ENCODE measurements around the gene BANF2. TPM values are rescaled to one million over a fixed set of nuclear protein-coding genes. Genes with fewer than 3 reads are reported as not detected.

Gene BANF2
- total and polyA plus RNA-seq, 2 of the 13 experiments (the other 11 are each of a cell fraction or from before 2014, with no cell fraction given), result 0.35 TPM; not detected in 1

- TF ChIP-seq SPEN (CRISPR knock-in tag; IDR thresholded peaks at IDR 0.05; ENCODE audit: low read depth) (peak; percentile 23; the same call in 1 of the 2 replicates), MTF1 (CRISPR knock-in tag; IDR thresholded peaks at IDR 0.05) (no peak), GMEB1 (CRISPR knock-in tag; IDR thresholded peaks at IDR 0.05; ENCODE audit: borderline replicate concordance) (no peak), ZNF790 (CRISPR knock-in tag; IDR thresholded peaks at IDR 0.05; ENCODE audit: borderline replicate concordance) (no peak), CBX1 (IDR thresholded peaks at IDR 0.05; ENCODE audit: low read depth) (no peak), PHB2 (IDR thresholded peaks at IDR 0.05; ENCODE audit: partially characterized antibody) (no peak), WIZ (CRISPR knock-in tag; IDR thresholded peaks at IDR 0.05) (no peak), NRL (CRISPR knock-in tag; IDR thresholded peaks at IDR 0.05; ENCODE audit: borderline replicate concordance) (peak; percentile 64; the same call in 1 of the 2 replicates), ZNF10 (CRISPR knock-in tag; IDR thresholded peaks at IDR 0.05; ENCODE audit: borderline replicate concordance, low read depth) (no peak), GABPA (IDR thresholded peaks at IDR 0.05; ENCODE audit: low read depth, low read length) (no peak), GABPA (CRISPR knock-in tag; IDR thresholded peaks at IDR 0.05; ENCODE audit: low read depth) (no peak), TP53 (CRISPR knock-in tag; conservative IDR thresholded peaks at IDR 0.05) (no peak), ATF3 (CRISPR knock-in tag; IDR thresholded peaks at IDR 0.05) (no peak), ZFP36 (IDR thresholded peaks at IDR 0.05; ENCODE audit: borderline replicate concordance, low read depth, low read length, partially characterized antibody) (no peak), HMGXB3 (CRISPR knock-in tag; IDR thresholded peaks at IDR 0.05; ENCODE audit: borderline replicate concordance) (no peak), DNMT3B (CRISPR knock-in tag; conservative IDR thresholded peaks at IDR 0.05) (no peak), MAX (IDR thresholded peaks at IDR 0.05) (no peak), ARID2 (CRISPR knock-in tag; IDR thresholded peaks at IDR 0.05; ENCODE audit: borderline replicate concordance) (no peak)
These were observed 47.7 kb downstream of the BANF2 start (continued) for GRCh38 chr20:17747431-17747846.

Measured in HepG2 (cell line).